GM23338 (cell line): Measurements from ENCODE around the gene CDK18. TPM values are rescaled to one million over a fixed set of nuclear protein-coding genes. Genes with fewer than 3 reads are reported as not detected.

Source experiments
- ATAC-seq: fragments of 200-7000 bp; cut with Tn5 transposase; 3 replicates; pipeline ENCODE4 v1.9.1; 2020
- DNase-seq: peaks from one replicate; pipeline ENCODE4 v3.0.0-alpha.2; 2015; ENCODE audit warnings: low spot score
- H2AFZ ChIP-seq: fragments of 200-600 bp; sonication (generic); 2 replicates; pipeline ENCODE4 v1.8.0; 2016; ENCODE audit warnings: antibody characterized with exemption, mild to moderate bottlenecking, moderate library complexity
- H3F3A ChIP-seq: fragments of 200-600 bp; sonication (generic); replicated peaks from 2 replicates; pipeline ENCODE4 v1.8.0; 2017; ENCODE audit warnings: antibody characterized with exemption, mixed run types, low read depth
- H3K27ac ChIP-seq: fragments of 200-600 bp; sonication (generic); 2 replicates; pipeline ENCODE4 v1.6.1; 2016; ENCODE audit warnings: low read depth
- H3K27me3 ChIP-seq: fragments of 200-600 bp; sonication (generic); 2 replicates; pipeline ENCODE4 v1.8.0; 2016; ENCODE audit warnings: mild to moderate bottlenecking, mixed run types, moderate library complexity; ENCODE audit not compliant: insufficient read depth
- H3K36me3 ChIP-seq: fragments of 200-600 bp; sonication (generic); 2 replicates; pipeline ENCODE4 v1.8.0; 2016; ENCODE audit warnings: mild to moderate bottlenecking; ENCODE audit not compliant: insufficient read depth
- H3K4me1 ChIP-seq: fragments of 200-600 bp; sonication (generic); 2 replicates; pipeline ENCODE4 v1.8.0; 2016; ENCODE audit warnings: mild to moderate bottlenecking, moderate library complexity; ENCODE audit not compliant: insufficient read depth
- H3K4me2 ChIP-seq: fragments of 200-600 bp; sonication (generic); 2 replicates; pipeline ENCODE4 v1.7.1; 2017; ENCODE audit warnings: mixed run types
- H3K4me3 ChIP-seq: fragments of 200-600 bp; sonication (generic); 2 replicates; pipeline ENCODE4 v1.6.1; 2016; ENCODE audit warnings: mixed run types
- H3K79me2 ChIP-seq: fragments of 200-600 bp; sonication (generic); replicated peaks from 2 replicates; pipeline ENCODE4 v1.8.0; 2017; ENCODE audit warnings: mild to moderate bottlenecking; ENCODE audit not compliant: insufficient read depth
- H3K9me2 ChIP-seq: fragments of 200-600 bp; sonication (generic); 2 replicates; pipeline ENCODE4 v1.8.0; 2017; ENCODE audit not compliant: insufficient read depth
- H4K20me1 ChIP-seq: fragments of 200-600 bp; sonication (generic); replicated peaks from 2 replicates; pipeline ENCODE4 v1.8.0; 2017; ENCODE audit warnings: mild to moderate bottlenecking; ENCODE audit not compliant: insufficient read depth
- H3K27ac Mint-ChIP-seq: 2 replicates; pipeline ENCODE4 v1.8.0; 2020; ENCODE audit warnings: inconsistent platforms, mild to moderate bottlenecking, moderate library complexity, mixed read lengths
- H3K27me3 Mint-ChIP-seq: 3 replicates; pipeline ENCODE4 v1.8.0; 2022; ENCODE audit warnings: low read depth, mild to moderate bottlenecking, moderate library complexity, mixed read lengths, inconsistent platforms; ENCODE audit not compliant: insufficient read depth, poor library complexity
- H3K36me3 Mint-ChIP-seq: 3 replicates; pipeline ENCODE4 v1.8.0; 2021; ENCODE audit warnings: low read depth, mild to moderate bottlenecking, inconsistent platforms, moderate library complexity, mixed read lengths
- H3K4me1 Mint-ChIP-seq: 3 replicates; pipeline ENCODE4 v1.8.0; 2020; ENCODE audit warnings: mild to moderate bottlenecking, inconsistent platforms, mixed read lengths
- H3K4me3 Mint-ChIP-seq: 3 replicates; pipeline ENCODE4 v1.8.0; 2021; ENCODE audit warnings: moderate library complexity, mild to moderate bottlenecking, inconsistent platforms, mixed read lengths
- H3K9me3 Mint-ChIP-seq: 3 replicates; pipeline ENCODE4 v1.8.0; 2020; ENCODE audit warnings: moderate library complexity, mild to moderate bottlenecking, inconsistent platforms, mixed read lengths
- CTCF ChIP-seq, 2 experiments: fragments of 200-600 bp in 1 of 2; sonication (generic) in 1 of 2; conservative IDR thresholded peaks; 2 replicates each; pipeline versions ENCODE4 v1.5.1 to v1.6.1; 2016 to 2017; ENCODE audit warnings: antibody characterized with exemption in 2 of 2, low read depth in 2 of 2, mild to moderate bottlenecking in 2 of 2, moderate library complexity in 1 of 2
- EZH2 ChIP-seq: fragments of 200-600 bp; sonication (generic); IDR thresholded peaks from one replicate; pipeline ENCODE4 v1.8.0; 2017; ENCODE audit warnings: antibody characterized with exemption, mild to moderate bottlenecking, low read depth; ENCODE audit not compliant: unreplicated experiment
- EZH2phosphoT487 ChIP-seq: fragments of 200-600 bp; sonication (generic); IDR thresholded peaks from one replicate; pipeline ENCODE4 v1.8.1; 2018; ENCODE audit warnings: antibody characterized with exemption; ENCODE audit not compliant: unreplicated experiment
- ZNF331 ChIP-seq: fragments of 250-450 bp; sonication (Bioruptor Pico); IDR thresholded peaks from 2 replicates; pipeline ENCODE4 v1.5.0; 2020; ENCODE audit warnings: low read depth, mild to moderate bottlenecking, moderate library complexity
- ZNF462 ChIP-seq: fragments of 250-450 bp; sonication (Bioruptor Pico); IDR thresholded peaks from 2 replicates; pipeline ENCODE4 v1.5.0; 2020; ENCODE audit warnings: mild to moderate bottlenecking, moderate library complexity
- polyA plus RNA-seq: library from polyadenylated mRNA; unstranded; fragments of >200 nt; fragmentation: Nextera tagmentation; extraction: Ambion mirVana; gene quantifications from 2 replicates; pipeline ENCODE4 v1.2.1, GENCODE V29; 2016
- total RNA-seq: library from RNA; depleted of rRNA; stranded (reverse); fragments of >200 nt; shearing (Covaris generic); gene quantifications from 2 replicates; pipeline ENCODE4 v1.2.3, GENCODE V29; 2014

The CDK18 gene
- total and polyA plus RNA-seq, 2 experiments from 2014 or later, result 21.1 to 46.5 TPM

- TF ChIP-seq ZNF462 (CRISPR knock-in tag) (no peak), EZH2 (no peak)
Measured at GRCh38 chr1:205546541-205546940, 42.1 kb downstream of the CDK18 start (continued).

GRCh38 chr1:205547936-205548827, 43.7 kb downstream of the CDK18 start:
- H3K27me3 Mint-ChIP-seq, result peaks cover 12% of the 10 kb centered on the region
- peaks cover 7% of the 10 kb centered on the region; the same call in 1 of the 2 replicates for H3F3A ChIP-seq
- H3K4me1 ChIP-seq, result no peaks in the 10 kb centered on the region; the same call in 1 of the 2 replicates
- H3K9me2 ChIP-seq, result no peaks in the 10 kb centered on the region
- H3K4me3 Mint-ChIP-seq, result no peak overlapping the region
- no peaks in the 10 kb centered on the region for H3K79me2 ChIP-seq
- no peak overlapping the region for H3K4me2 ChIP-seq
- H3K4me3 ChIP-seq, result no peak overlapping the region
- no peak for DNase-seq
- H4K20me1 ChIP-seq, result no peaks in the 10 kb centered on the region
- no peak overlapping the region for H3K27ac Mint-ChIP-seq
- 0 out of 2 replicates have a peak overlapping the region, but pooled peaks have one; percentile 43 for H2AFZ ChIP-seq
- H3K4me1 Mint-ChIP-seq, result peaks cover 15% of the 10 kb centered on the region
- ATAC-seq, result no peak
- no peaks in the 10 kb centered on the region for H3K27me3 ChIP-seq
- no peaks in the 10 kb centered on the region for H3K36me3 Mint-ChIP-seq
- no peak overlapping the region for H3K27ac ChIP-seq
- no peaks in the 10 kb centered on the region for H3K9me3 Mint-ChIP-seq
- H3K36me3 ChIP-seq, result no peaks in the 10 kb centered on the region
- TF ChIP-seq EZH2 (no peak), ZNF331 (CRISPR knock-in tag) (no peak), CTCF (conservative IDR thresholded peaks at IDR 0.05; ENCODE audit: low read depth in 2 of 2) (peak in 1 of 2 experiments; percentile 21; a peak in 2 of 4 replicates), EZH2phosphoT487 (no peak), ZNF462 (CRISPR knock-in tag) (no peak)
